HCT116 (cell line): Measurements from ENCODE around the gene TMCC3. TPM values are rescaled to one million over a fixed set of nuclear protein-coding genes. Genes with fewer than 3 reads are reported as not detected.

ENCODE experiments used
- ATAC-seq: fragments of 200-7000 bp; cut with Tn5 transposase; 2 replicates; pipeline ENCODE4 v1.9.1; 2020; ENCODE audit warnings: mild to moderate bottlenecking, moderate library complexity
- BruUV-seq: library from RNA; stranded (reverse); fragments of 400-500 nt; replicated peaks from 2 replicates; lab custom pipeline; 2021; lab: Mats Ljungman, UMichigan
- CTCF ChIA-PET: fragments of 300-600 bp; sonication (Branson Sonifier 250); formaldehyde crosslinking; loops from one replicate; lab custom pipeline; 2021; ENCODE audit warnings: antibody characterized with exemption; lab: Charles Lee
- POLR2A ChIA-PET: fragments of 300-600, 350-600 bp; sonication (Branson Sonifier 250); formaldehyde crosslinking; loops from one replicate; lab custom pipeline; 2021; ENCODE audit warnings: antibody characterized with exemption; lab: Charles Lee
- RAD21 ChIA-PET, 2 experiments: fragments of 300-600 bp; sonication (Branson Sonifier 250); formaldehyde crosslinking; loops; one replicate each; lab custom pipeline; 2023; ENCODE audit warnings: low total read pairs in 2 of 2; ENCODE audit not compliant: uncharacterized antibody in 2 of 2, unreplicated experiment in 2 of 2, low non-redundant PET in 1 of 2; lab: Charles Lee
- DNase-seq: peaks from one replicate; pipeline ENCODE4 v3.0.0-alpha.2; 2010; ENCODE audit warnings: low read depth, low spot score
- H2AFZ ChIP-seq: fragments of 200-600 bp; shearing (Covaris generic), sonication (generic); 2 replicates; pipeline ENCODE4 v1.6.1; 2017; ENCODE audit warnings: low read depth, mixed run types, mixed read lengths, antibody characterized with exemption, low read length; ENCODE audit not compliant: poor library complexity, severe bottlenecking
- H3K27ac ChIP-seq: 2 replicates; pipeline ENCODE4 v1.5.1; 2012; ENCODE audit warnings: low read depth, low read length
- H3K27me3 ChIP-seq: fragments of 200-600 bp; sonication (generic); 2 replicates; pipeline ENCODE4 v1.6.1; 2016; ENCODE audit warnings: mixed run types, low read length, mixed read lengths; ENCODE audit not compliant: insufficient read depth
- H3K36me3 ChIP-seq, 2 experiments: fragments of 200-500 bp in 1 of 2; fragments of 200-600 bp in 1 of 2; sonication (Bioruptor generic) in 1 of 2; sonication (generic) in 1 of 2; 2 replicates each; pipeline versions ENCODE4 v1.5.1 to v1.6.1; 2014 to 2016; ENCODE audit warnings: low read length in 2 of 2, inconsistent platforms in 1 of 2, mixed read lengths in 1 of 2, mixed run types in 1 of 2; ENCODE audit not compliant: insufficient read depth in 2 of 2, control insufficient read depth in 1 of 2
- H3K4me1 ChIP-seq, 2 experiments: fragments of 200-600 bp in 1 of 2; sonication (generic) in 1 of 2; 2 replicates each; pipeline versions ENCODE4 v1.5.1 to v1.6.1; 2012 to 2017; ENCODE audit warnings: low read length in 2 of 2, inconsistent platforms in 1 of 2, mild to moderate bottlenecking in 1 of 2, mixed read lengths in 1 of 2, mixed run types in 1 of 2, moderate library complexity in 1 of 2; ENCODE audit not compliant: insufficient read depth in 2 of 2, control insufficient read depth in 1 of 2
- H3K4me2 ChIP-seq: fragments of 200-600 bp; sonication (generic); 2 replicates; pipeline ENCODE4 v1.6.1; 2017; ENCODE audit warnings: mixed run types, low read length, mixed read lengths
- H3K4me3 ChIP-seq, 2 experiments: fragments of 200-600 bp in 1 of 2; sonication (generic) in 1 of 2; replicated peaks in 1 of 2; 2 replicates each; pipeline ENCODE4 v1.5.1; 2011 to 2016; ENCODE audit warnings: low read length in 2 of 2, control low read depth in 1 of 2, low read depth in 1 of 2, mild to moderate bottlenecking in 1 of 2, mixed read lengths in 1 of 2, mixed run types in 1 of 2
- H3K79me2 ChIP-seq: fragments of 200-600 bp; sonication (generic); 2 replicates; pipeline ENCODE4 v1.6.1; 2017; ENCODE audit warnings: mild to moderate bottlenecking, mixed run types, low read length, moderate library complexity, mixed read lengths; ENCODE audit not compliant: insufficient read depth
- H3K9ac ChIP-seq: fragments of 200-600 bp; sonication (generic); 2 replicates; pipeline ENCODE4 v1.6.1; 2016; ENCODE audit warnings: low read length, mixed read lengths
- H3K9me2 ChIP-seq: fragments of 200-600 bp; sonication (generic), shearing (Covaris generic); 2 replicates; pipeline ENCODE4 v1.6.1; 2017; ENCODE audit warnings: mixed run types, mild to moderate bottlenecking, moderate library complexity; ENCODE audit not compliant: insufficient read depth
- H3K9me3 ChIP-seq, 2 experiments: fragments of 200-500 bp in 1 of 2; fragments of 200-600 bp in 1 of 2; sonication (Bioruptor generic) in 1 of 2; sonication (generic) in 1 of 2; 2 replicates each; pipeline ENCODE4 v1.6.1; 2014 to 2017; ENCODE audit warnings: low read length in 2 of 2, mixed read lengths in 2 of 2, inconsistent platforms in 1 of 2, low read depth in 1 of 2, mild to moderate bottlenecking in 1 of 2, mixed run types in 1 of 2, moderate library complexity in 1 of 2; ENCODE audit not compliant: control insufficient read depth in 1 of 2, insufficient read depth in 1 of 2
- H4K20me1 ChIP-seq: fragments of 200-600 bp; sonication (generic), shearing (Covaris generic); 2 replicates; pipeline ENCODE4 v1.6.1; 2017; ENCODE audit warnings: mixed run types, mild to moderate bottlenecking, moderate library complexity; ENCODE audit not compliant: insufficient read depth
- EGR1 ChIP-seq: IDR thresholded peaks from 2 replicates; pipeline ENCODE4 v1.6.1; 2012; ENCODE audit warnings: low read depth
- EZH2 ChIP-seq: fragments of 200-600 bp; sonication (generic); IDR thresholded peaks from 2 replicates; pipeline ENCODE4 v1.6.1; 2017; ENCODE audit warnings: antibody characterized with exemption, mixed run types
- FOSL1 ChIP-seq: IDR thresholded peaks from 2 replicates; pipeline ENCODE4 v1.6.1; 2012; ENCODE audit warnings: low read depth
- JUND ChIP-seq: IDR thresholded peaks from 2 replicates; pipeline ENCODE4 v1.6.1; 2012
- POLR2A ChIP-seq: IDR thresholded peaks from 2 replicates; pipeline ENCODE4 v1.7.0; 2011; ENCODE audit warnings: borderline replicate concordance; ENCODE audit not compliant: insufficient read depth, insufficient read length; ENCODE audit errors: extremely low read depth
- TCF7L2 ChIP-seq: IDR thresholded peaks from 2 replicates; pipeline ENCODE4 v1.7.0; 2011; ENCODE audit warnings: borderline replicate concordance, inconsistent platforms; ENCODE audit not compliant: insufficient read depth, insufficient read length; ENCODE audit errors: extremely low read depth
- YY1 ChIP-seq: IDR thresholded peaks from 2 replicates; pipeline ENCODE4 v1.6.1; 2011; ENCODE audit warnings: low read length, low read depth, moderate library complexity, mild to moderate bottlenecking; ENCODE audit not compliant: insufficient replicate concordance; ENCODE audit errors: extremely low read depth
- ZFX ChIP-seq: fragments of 450-650 bp; IDR thresholded peaks from 2 replicates; pipeline ENCODE4 v1.6.1; 2017
- ZNF274 ChIP-seq: fragments of 200-500 bp; sonication (Bioruptor generic); IDR thresholded peaks from 2 replicates; pipeline ENCODE4 v1.6.1; 2014; ENCODE audit warnings: mild to moderate bottlenecking, low read depth, low read length, inconsistent platforms
- intact Hi-C: fragments of 100-400 bp; cut with micrococcal nuclease; formaldehyde crosslinking; loops from 2 replicates; pipeline ENCODE4 v1.10.0; 2022
- total RNA-seq: library from RNA; stranded (reverse); gene quantifications from one replicate; pipeline ENCODE4 v1.2.1, GENCODE V29; 2021; ENCODE audit not compliant: unreplicated experiment
- TF ChIP-seq, protein P1 (sequence below): IDR thresholded peaks from 2 replicates; pipeline ENCODE4 v1.6.1; 2012

TMCC3 gene
- total RNA-seq, 1 experiment from 2014 or later: 4.5 TPM

DNA sequence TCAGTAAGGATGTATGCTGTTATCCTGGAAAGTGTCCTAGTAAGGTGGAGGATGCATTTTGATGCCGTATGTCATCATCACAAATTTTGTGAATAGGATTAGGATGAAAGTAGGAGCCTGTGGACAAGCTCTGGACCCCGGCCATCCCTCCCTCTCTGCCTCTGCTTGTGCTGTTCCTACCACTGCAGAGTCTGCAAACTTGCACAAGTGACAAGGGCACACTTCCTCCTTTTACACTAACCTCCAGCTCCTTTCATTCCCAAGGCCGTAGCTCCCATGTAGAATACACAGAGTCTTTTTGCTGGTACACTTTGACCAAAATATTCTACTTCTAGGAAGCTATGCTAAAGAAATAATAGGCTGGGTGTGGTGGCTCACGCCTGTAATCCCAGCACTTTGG lies 13.3 kb upstream of the TMCC3 start:
- no TSS peak for BruUV-seq
- intact Hi-C loops: no loop called here

DNA sequence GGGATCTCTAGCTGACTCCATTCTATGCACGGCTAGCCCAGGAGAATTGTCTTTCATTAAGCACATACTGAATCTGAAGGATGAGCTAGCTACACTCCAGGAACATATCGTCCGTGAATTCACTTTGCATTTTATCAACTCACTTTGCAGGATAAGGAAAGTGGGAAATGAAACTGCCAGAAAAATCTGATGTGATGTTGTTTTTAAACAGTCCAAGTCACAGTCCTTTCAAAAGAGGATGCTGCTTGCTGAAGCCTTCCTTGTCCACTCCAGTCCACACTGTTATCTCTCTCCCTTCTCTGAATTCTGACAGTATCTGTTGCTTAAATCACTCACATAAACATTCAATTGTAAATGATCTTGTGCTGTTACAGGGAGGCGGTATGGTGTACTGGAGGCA lies 12.7 kb upstream of the TMCC3 start:
- Histone ChIP-seq H3K79me2 (no peaks in the 10 kb centered on the region), H3K4me3 (no peak overlapping the region), H3K4me1 (no peaks in the 10 kb centered on the region), H3K27me3 (no peaks in the 10 kb centered on the region), H3K27ac (no peak overlapping the region), H3K36me3 (no peaks in the 10 kb centered on the region), H4K20me1 (no peaks in the 10 kb centered on the region)
- POLR2A ChIA-PET: no interaction called here
- CTCF ChIA-PET: no interaction called here
- no peak for DNase-seq
- intact Hi-C loops: no loop called here
- RAD21 ChIA-PET: no interaction called here
- TF ChIP-seq TCF7L2 (no peak), ZNF274 (no peak), ZFX (no peak), JUND (no peak), EZH2 (no peak), EGR1 (no peak), POLR2A (no peak), FOSL1 (no peak)
- TF ChIP-seq, protein P1, sequence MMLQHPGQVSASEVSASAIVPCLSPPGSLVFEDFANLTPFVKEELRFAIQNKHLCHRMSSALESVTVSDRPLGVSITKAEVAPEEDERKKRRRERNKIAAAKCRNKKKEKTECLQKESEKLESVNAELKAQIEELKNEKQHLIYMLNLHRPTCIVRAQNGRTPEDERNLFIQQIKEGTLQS: no peak
- TF ChIP-seq, all 23 proteins: peak for 0
- BruUV-seq: no TSS peak
- Histone ChIP-seq H3K9me3 (no peaks in the 10 kb centered on the region), H2AFZ (no peak overlapping the region), H3K9ac (no peak overlapping the region), H3K9me2 (no peaks in the 10 kb centered on the region), H3K4me2 (no peak overlapping the region)
- ATAC-seq: no peak

More for the DNA sequence above, 13.3 kb upstream of the TMCC3 start:
- no peaks in the 10 kb centered on the region for H3K4me1 ChIP-seq
- H3K36me3 ChIP-seq: no peaks in the 10 kb centered on the region
- POLR2A ChIA-PET: no interaction called here
- H2AFZ ChIP-seq: no peak overlapping the region
- no peak overlapping the region for H3K27ac ChIP-seq
- no peak overlapping the region for H3K4me3 ChIP-seq
- RAD21 ChIA-PET: no interaction called here
- H3K9me3 ChIP-seq: no peaks in the 10 kb centered on the region
- no peaks in the 10 kb centered on the region for H3K9me2 ChIP-seq
- no peak overlapping the region for H3K4me2 ChIP-seq
- TF ChIP-seq POLR2A: no peak
- TF ChIP-seq YY1: no peak
- no peak for ATAC-seq
- no peak overlapping the region for H3K9ac ChIP-seq
- CTCF ChIA-PET: no interaction called here
- no peaks in the 10 kb centered on the region for H4K20me1 ChIP-seq
- DNase-seq: no peak
- H3K79me2 ChIP-seq: no peaks in the 10 kb centered on the region
- no peaks in the 10 kb centered on the region for H3K27me3 ChIP-seq
